Transverse colon (tissue), 4 donors: ENCODE results near the gene CD151. TPM values are rescaled to one million over a fixed set of nuclear protein-coding genes. Genes with fewer than 3 reads are reported as not detected.

ENCODE experiments used
- DNase-seq: peaks from one replicate; pipeline ENCODE4 v3.0.0-alpha.2; 2019
- H3K27ac ChIP-seq, 4 donors: fragments of 200-600 bp; sonication (generic); 2 replicates each; pipeline ENCODE4 v1.5.1; 2016 to 2018; ENCODE audit warnings: inconsistent platforms in 4 of 4
- H3K27me3 ChIP-seq: fragments of 200-600 bp; sonication (generic); 2 replicates; pipeline ENCODE4 v1.5.1; 2017; ENCODE audit warnings: inconsistent platforms
- H3K36me3 ChIP-seq, 4 donors: fragments of 200-600 bp; sonication (generic); 2 replicates each; pipeline ENCODE4 v1.5.1; 2017 to 2019; ENCODE audit warnings: inconsistent platforms in 4 of 4
- H3K4me1 ChIP-seq, 4 donors: fragments of 200-600 bp; sonication (generic); 2 replicates each; pipeline ENCODE4 v1.5.1; 2017 to 2020; ENCODE audit warnings: inconsistent platforms in 4 of 4
- H3K4me3 ChIP-seq, 4 donors: fragments of 200-600 bp; sonication (generic); 1 replicate in 1 of 4; 2 replicates in 3 of 4; pipeline versions ENCODE4 v1.5.1 to v1.6.1; 2017 to 2019; ENCODE audit warnings: inconsistent platforms in 4 of 4
- H3K9me3 ChIP-seq, 2 donors: fragments of 200-600 bp; sonication (generic); 2 replicates each; pipeline ENCODE4 v1.5.1; 2017 to 2019; ENCODE audit warnings: inconsistent platforms in 2 of 2
- CTCF ChIP-seq, 5 experiments: fragments of 200-600 bp in 3 of 5; fragments of 450-650 bp in 2 of 5; sonication (generic) in 3 of 5; IDR thresholded peaks; 1 replicate in 2 of 5; 2 replicates in 3 of 5; pipeline ENCODE4 v1.5.1; 2016 to 2017; ENCODE audit warnings: antibody characterized with exemption in 5 of 5, inconsistent platforms in 3 of 5, mild to moderate bottlenecking in 2 of 5, moderate library complexity in 1 of 5
- EP300 ChIP-seq: sonication (generic); formaldehyde crosslinking; IDR thresholded peaks from one replicate; pipeline ENCODE4 v1.6.1; 2017; ENCODE audit warnings: antibody characterized with exemption, low read depth
- POLR2A ChIP-seq: fragments of 450-650 bp; IDR thresholded peaks from one replicate; pipeline ENCODE4 v1.6.1; 2016; ENCODE audit warnings: antibody characterized with exemption, mild to moderate bottlenecking, moderate library complexity
- POLR2AphosphoS5 ChIP-seq, 3 donors: sonication (generic); formaldehyde crosslinking; IDR thresholded peaks; one replicate each; pipeline ENCODE4 v1.6.1; 2016; ENCODE audit warnings: antibody characterized with exemption in 3 of 3
- WGBS, 2 donors: methylation state at CpG; one replicate each; pipeline ENCODE4 v1.1.5; 2018; ENCODE audit warnings: low coverage in 1 of 2; 5-methylcytosine and 5-hydroxymethylcytosine counted together
- in situ Hi-C, 4 donors: fragments of 200-750 bp; cut with MboI; loops; one replicate each; pipeline versions ENCODE4 v1.15.0 to v1.15.1; 2017; ENCODE audit warnings: low sequenced_read_pairs in 3 of 4, low pct_ligation_motif_present in 1 of 4, low pct_unique_long_range_greater_than_20kb in 1 of 4
- intact Hi-C: fragments of 100-400 bp; cut with DNase I; formaldehyde crosslinking; loops from one replicate; pipeline ENCODE4 v1.15.1; 2023; ENCODE audit warnings: low total_unique reads
- total RNA-seq, 4 donors: library from RNA; depleted of rRNA; stranded (reverse); fragments of >200 nt; gene quantifications; one replicate each; pipeline ENCODE4 v1.1.0, GENCODE V29; 2016

Gene CD151
- total RNA-seq, 4 donors from 2014 or later, result 252 to 650 (median 429) TPM

DNA sequence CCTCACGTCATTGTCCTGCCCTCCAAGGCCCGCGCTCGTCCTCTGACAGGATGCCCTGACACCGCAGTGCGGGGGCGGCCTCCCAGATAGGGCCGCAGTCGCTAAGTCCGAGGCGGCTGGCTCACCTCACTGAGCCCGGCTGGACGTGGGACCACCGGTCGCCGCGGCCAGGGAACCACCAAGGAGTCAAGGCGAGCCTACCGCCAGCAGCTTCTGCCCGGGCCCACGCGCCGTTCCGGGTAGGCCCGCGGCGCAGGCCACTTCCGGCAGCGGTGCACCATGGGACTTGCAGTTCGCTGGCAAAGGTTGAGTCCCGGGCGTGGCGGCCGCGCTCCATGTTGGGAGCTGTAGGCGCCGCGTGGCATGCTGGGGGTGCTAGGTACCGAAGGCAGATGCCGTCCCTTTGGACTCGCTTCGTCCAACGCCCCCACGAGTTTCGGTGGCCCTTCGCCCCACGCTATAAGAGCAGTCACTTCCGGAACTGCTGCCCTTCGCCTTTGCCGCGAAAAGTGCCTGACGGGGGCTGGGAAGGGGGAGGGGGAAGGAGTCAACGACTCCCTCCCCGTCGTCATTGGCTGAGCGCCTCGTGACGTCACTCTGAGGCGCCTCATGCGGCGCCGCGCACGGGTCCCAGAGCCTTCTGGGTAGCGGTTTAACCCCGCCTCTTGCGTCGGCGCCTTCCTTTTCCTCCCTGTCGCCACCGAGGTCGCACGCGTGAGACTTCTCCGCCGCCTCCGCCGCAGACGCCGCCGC is 23.3 kb upstream of the CD151 start, which contains the start of gene RPLP2:
Gene RPLP2, plus strand, starts transcription at position 681 of the 753 bp plus-strand sequence. CDS start 268 bp downstream, outside the sequence.
- Histone ChIP-seq H3K27me3 (no peaks in the 10 kb centered on the region), H3K9me3 (no peaks in the 10 kb centered on the region), H3K36me3 (peaks cover 0 to 13% (median 3%) of the 10 kb centered on the region in 4 donors), H3K4me3 (peak within 1 kb of the TSS; percentile 56 to 98 (median 92)), H3K27ac (peak within 1 kb of the TSS; percentile 94 to 96 (median 96)), H3K4me1 (peaks cover 10 to 41% (median 35%) of the 10 kb centered on the region in 4 donors)
- in situ Hi-C loops, result no loop called here
- DNase-seq, result peak; percentile 98
- 0% methylated on average over 67 of the region's 81 CpGs; no CpG with 5 or more reads in 1 of the 2 donors for WGBS, 2 donors
- intact Hi-C loops, result no loop called here
- TF ChIP-seq POLR2AphosphoS5 (IDR thresholded peaks at IDR 0.05) (peak; percentile 96 to 99 (median 97)), EP300 (peak; percentile 29), POLR2A (peak; percentile 90), CTCF (IDR thresholded peaks at IDR 0.05) (no peak)

- H3K27me3 ChIP-seq, result no peaks in the 10 kb centered on the region
- H3K36me3 ChIP-seq, result peaks cover 0 to 13% (median 3%) of the 10 kb centered on the region in 4 donors
- peaks cover 6 to 36% (median 30%) of the 10 kb centered on the region in 4 donors for H3K4me1 ChIP-seq
- no peak for TF ChIP-seq EP300
- TF ChIP-seq CTCF (IDR thresholded peaks at IDR 0.05), result peak in 1 of 5 experiments; percentile 12
- intact Hi-C loops, result no loop called here
- DNase-seq, result no peak
- H3K27ac ChIP-seq, result peak overlapping the region; percentile 94 to 96 (median 96)
- H3K4me3 ChIP-seq, result peak overlapping the region; percentile 56 to 98 (median 92)
- no peaks in the 10 kb centered on the region for H3K9me3 ChIP-seq
- 0% methylated on average over 12 of the region's 55 CpGs; no CpG with 5 or more reads in 1 of the 2 donors for WGBS, 2 donors
- in situ Hi-C loops, result no loop called here
These were observed 22.6 kb upstream of the CD151 start for GRCh38 chr11:810040-810567.

- intact Hi-C loops, result no loop called here
- WGBS, 2 donors, result 63 to 80% methylated on average over 2 to 14 of the region's 14 CpGs
- no peaks in the 10 kb centered on the region for H3K27me3 ChIP-seq
- peak overlapping the region in 3 of 4 donors; percentile 94 to 96 (median 95) for H3K27ac ChIP-seq
- in situ Hi-C loops, result no loop called here
- H3K4me3 ChIP-seq, result peak overlapping the region in 1 of 4 donors; percentile 87
- H3K4me1 ChIP-seq, result peaks cover 6 to 33% (median 28%) of the 10 kb centered on the region in 4 donors
- no peaks in the 10 kb centered on the region for H3K9me3 ChIP-seq
- TF ChIP-seq EP300, result no peak
- TF ChIP-seq POLR2AphosphoS5 (IDR thresholded peaks at IDR 0.05), result no peak
- no peak for TF ChIP-seq CTCF (IDR thresholded peaks at IDR 0.05)
- no peak for TF ChIP-seq POLR2A
- H3K36me3 ChIP-seq, result peaks cover 0 to 13% (median 3%) of the 10 kb centered on the region in 4 donors
- DNase-seq, result no peak
These were observed 21.1 kb upstream of the CD151 start for GRCh38 chr11:811446-812245.

GRCh38 chr11:812390-812789 is 20.4 kb upstream of the CD151 start:
- in situ Hi-C loops (no loop called here), intact Hi-C loops (no loop called here)
- Histone ChIP-seq H3K4me3 (no peak overlapping the region), H3K9me3 (no peaks in the 10 kb centered on the region), H3K27me3 (no peaks in the 10 kb centered on the region), H3K36me3 (peaks cover 0 to 13% (median 3%) of the 10 kb centered on the region in 4 donors), H3K27ac (no peak overlapping the region), H3K4me1 (peaks cover 6 to 33% (median 28%) of the 10 kb centered on the region in 4 donors)
- no peak for DNase-seq
- TF ChIP-seq POLR2A (no peak), CTCF (IDR thresholded peaks at IDR 0.05) (no peak), POLR2AphosphoS5 (IDR thresholded peaks at IDR 0.05) (no peak), EP300 (no peak)
- WGBS, 2 donors, result 76% methylated on average over 3 of the region's 3 CpGs; no CpG with 5 or more reads in 1 of the 2 donors
